B cell (primary cell): ENCODE results near the gene SCAMP1. TPM values are rescaled to one million over a fixed set of nuclear protein-coding genes. Genes with fewer than 3 reads are reported as not detected.

Source experiments
- ATAC-seq: fragments of 200-7000 bp; cut with Tn5 transposase; one replicate; pipeline ENCODE4 v1.10.0; 2021; ENCODE audit warnings: low read depth, mild to moderate bottlenecking, moderate number of reproducible peaks, moderate library complexity
- CTCF ChIA-PET: fragments of 350-600 bp; sonication (Branson Sonifier 250); formaldehyde crosslinking; loops from one replicate; lab custom pipeline; 2021; ENCODE audit warnings: antibody characterized with exemption, inconsistent platforms; lab: Charles Lee
- POLR2A ChIA-PET: fragments of 350-600 bp; sonication (Branson Sonifier 250); formaldehyde crosslinking; loops from one replicate; lab custom pipeline; 2021; ENCODE audit warnings: antibody characterized with exemption; lab: Charles Lee
- DNase-seq: peaks from one replicate; pipeline ENCODE4 v3.0.0; 2013
- H2AFZ ChIP-seq: 2 replicates; pipeline ENCODE4 v1.6.1; 2012; ENCODE audit warnings: mild to moderate bottlenecking, low read depth, low read length; ENCODE audit not compliant: insufficient read depth, poor library complexity, severe bottlenecking
- H3K27ac ChIP-seq, 2 donors: 1 replicate in 1 of 2; 2 replicates in 1 of 2; pipeline ENCODE4 v1.5.1; 2012 to 2013; ENCODE audit warnings: low read length in 2 of 2, mild to moderate bottlenecking in 2 of 2, moderate library complexity in 1 of 2
- H3K27me3 ChIP-seq, 4 experiments: fragments of 200-600 bp in 1 of 4; sonication (generic) in 1 of 4; replicated peaks in 1 of 4; 1 replicate in 2 of 4; 2 replicates in 2 of 4; pipeline versions ENCODE4 v1.6.1 to v1.7.0; 2013 to 2016; ENCODE audit warnings: low read length in 3 of 4, mild to moderate bottlenecking in 2 of 4, mixed read lengths in 1 of 4, moderate library complexity in 1 of 4; ENCODE audit not compliant: insufficient read depth in 4 of 4, control insufficient read depth in 3 of 4; ENCODE audit errors: control extremely low read depth in 1 of 4
- H3K36me3 ChIP-seq, 2 experiments: replicated peaks in 1 of 2; 1 replicate in 1 of 2; 2 replicates in 1 of 2; pipeline versions ENCODE4 v1.6.1 to v1.7.1; 2013; ENCODE audit warnings: low read length in 1 of 2; ENCODE audit not compliant: insufficient read depth in 2 of 2, control insufficient read depth in 1 of 2; ENCODE audit errors: control extremely low read depth in 1 of 2, extremely low read depth in 1 of 2
- H3K4me1 ChIP-seq, 2 donors: fragments of 200-600 bp in 1 of 2; sonication (generic) in 1 of 2; 1 replicate in 1 of 2; 2 replicates in 1 of 2; pipeline versions ENCODE4 v1.5.1 to v1.6.1; 2013 to 2017; ENCODE audit warnings: low read length in 2 of 2; ENCODE audit not compliant: control insufficient read depth in 2 of 2, insufficient read depth in 2 of 2
- H3K4me2 ChIP-seq: replicated peaks from 2 replicates; pipeline ENCODE3; 2012; ENCODE audit warnings: mild to moderate bottlenecking, low read depth, low read length; ENCODE audit not compliant: poor library complexity, severe bottlenecking
- H3K4me3 ChIP-seq, 5 experiments: fragments of 200-600 bp in 1 of 5; sonication (generic) in 1 of 5; 1 replicate in 3 of 5; 2 replicates in 2 of 5; pipeline versions ENCODE4 v1.5.1 to v1.7.0; 2011 to 2016; ENCODE audit warnings: low read length in 4 of 5, mild to moderate bottlenecking in 4 of 5, low read depth in 2 of 5, control low read depth in 1 of 5, moderate library complexity in 1 of 5; ENCODE audit not compliant: insufficient read depth in 1 of 5; ENCODE audit errors: control extremely low read depth in 1 of 5, extremely low read depth in 1 of 5
- H3K79me2 ChIP-seq: fragments of 200-600 bp; sonication (generic); one replicate; pipeline ENCODE4 v1.6.0; 2016; ENCODE audit warnings: low read length; ENCODE audit not compliant: control insufficient read depth, insufficient read depth
- H3K9ac ChIP-seq: fragments of 200-600 bp; sonication (generic); 2 replicates; pipeline ENCODE4 v1.6.1; 2017; ENCODE audit warnings: mild to moderate bottlenecking, low read length, moderate library complexity
- H3K9me3 ChIP-seq, 3 donors: one replicate each; pipeline versions ENCODE4 v1.6.1 to v1.7.1; 2013; ENCODE audit warnings: low read length in 2 of 3; ENCODE audit not compliant: control insufficient read depth in 2 of 3, insufficient read depth in 1 of 3; ENCODE audit errors: control extremely low read depth in 1 of 3
- H4K20me1 ChIP-seq: 2 replicates; pipeline ENCODE4 v1.6.0; 2012; ENCODE audit warnings: mild to moderate bottlenecking, low read length; ENCODE audit not compliant: insufficient read depth, control insufficient read depth, poor library complexity, severe bottlenecking
- H3K27ac Mint-ChIP-seq: one replicate; pipeline ENCODE4 v1.8.0; 2021; ENCODE audit warnings: mixed read lengths
- H3K27me3 Mint-ChIP-seq: one replicate; pipeline ENCODE4 v1.8.0; 2021; ENCODE audit warnings: mixed read lengths
- H3K4me1 Mint-ChIP-seq: one replicate; pipeline ENCODE4 v1.8.0; 2021; ENCODE audit warnings: mixed read lengths
- H3K4me3 Mint-ChIP-seq: one replicate; pipeline ENCODE4 v1.8.0; 2021; ENCODE audit warnings: mixed read lengths
- H3K9me3 Mint-ChIP-seq: one replicate; pipeline ENCODE4 v1.8.0; 2022; ENCODE audit warnings: mixed read lengths; ENCODE audit not compliant: insufficient read depth
- EZH2 ChIP-seq: IDR thresholded peaks from 2 replicates; pipeline ENCODE4 v1.6.1; 2012; ENCODE audit warnings: borderline replicate concordance, low read depth, mild to moderate bottlenecking, moderate library complexity, low read length; ENCODE audit not compliant: insufficient read depth, poor library complexity, severe bottlenecking
- whole genome bisulfite sequencing: methylation state at CpG from one replicate; pipeline ENCODE4 v1.1.5; 2013; ENCODE audit warnings: missing lambda C conversion rate; ENCODE audit not compliant: insufficient coverage; 5-methylcytosine and 5-hydroxymethylcytosine counted together
- intact Hi-C: fragments of 100-400 bp; cut with micrococcal nuclease; formaldehyde crosslinking; loops from one replicate; pipeline ENCODE4 v1.10.0; 2022
- polyA plus RNA-seq: library from polyadenylated mRNA; depleted of rRNA; stranded (reverse); fragments of >200 nt; gene quantifications from 2 replicates; pipeline ENCODE4 v1.2.3, GENCODE V29; 2012
- total RNA-seq, 2 donors: library from RNA; stranded (reverse); fragments of 120-200 nt in 1 of 2; gene quantifications; 1 replicate in 1 of 2; 2 replicates in 1 of 2; pipeline versions ENCODE4 v1.2.3 to v1.2.4, GENCODE V29; 2013 to 2022
- TF ChIP-seq, protein P1 (sequence below): fragments of 200-600 bp; IDR thresholded peaks from one replicate; pipeline ENCODE4 v1.8.0; 2022; ENCODE audit warnings: antibody characterized with exemption, mild to moderate bottlenecking

Gene SCAMP1
- total and polyA plus RNA-seq, 2 donors (not counting 1 experiment from before 2014, with no cell fraction given) = 3.8 to 25.4 TPM

GRCh38 chr5:78404682-78405293 lies 44.4 kb downstream of the SCAMP1 start:
- H3K4me1 Mint-ChIP-seq = peaks cover 43% of the 10 kb centered on the region
- intact Hi-C loops = no loop called here
- ATAC-seq = no peak

More at GRCh38 chr5:78404682-78405293, 44.4 kb downstream of the SCAMP1 start:
- no peak for TF ChIP-seq EZH2
- TF ChIP-seq, protein P1, sequence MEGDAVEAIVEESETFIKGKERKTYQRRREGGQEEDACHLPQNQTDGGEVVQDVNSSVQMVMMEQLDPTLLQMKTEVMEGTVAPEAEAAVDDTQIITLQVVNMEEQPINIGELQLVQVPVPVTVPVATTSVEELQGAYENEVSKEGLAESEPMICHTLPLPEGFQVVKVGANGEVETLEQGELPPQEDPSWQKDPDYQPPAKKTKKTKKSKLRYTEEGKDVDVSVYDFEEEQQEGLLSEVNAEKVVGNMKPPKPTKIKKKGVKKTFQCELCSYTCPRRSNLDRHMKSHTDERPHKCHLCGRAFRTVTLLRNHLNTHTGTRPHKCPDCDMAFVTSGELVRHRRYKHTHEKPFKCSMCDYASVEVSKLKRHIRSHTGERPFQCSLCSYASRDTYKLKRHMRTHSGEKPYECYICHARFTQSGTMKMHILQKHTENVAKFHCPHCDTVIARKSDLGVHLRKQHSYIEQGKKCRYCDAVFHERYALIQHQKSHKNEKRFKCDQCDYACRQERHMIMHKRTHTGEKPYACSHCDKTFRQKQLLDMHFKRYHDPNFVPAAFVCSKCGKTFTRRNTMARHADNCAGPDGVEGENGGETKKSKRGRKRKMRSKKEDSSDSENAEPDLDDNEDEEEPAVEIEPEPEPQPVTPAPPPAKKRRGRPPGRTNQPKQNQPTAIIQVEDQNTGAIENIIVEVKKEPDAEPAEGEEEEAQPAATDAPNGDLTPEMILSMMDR = no peak
- no peak overlapping the region for H3K27ac Mint-ChIP-seq
- no peaks in the 10 kb centered on the region for H3K27me3 Mint-ChIP-seq
- no peaks in the 10 kb centered on the region for H3K9me3 Mint-ChIP-seq
- Histone ChIP-seq H3K79me2 (peaks cover 43% of the 10 kb centered on the region), H3K4me1 (peaks cover 0 to 7% of the 10 kb centered on the region in 2 donors), H3K4me2 (no peak overlapping the region), H3K9me3 (peaks cover 0 to 3% (median 0%) of the 10 kb centered on the region in 3 donors), H2AFZ (no peak overlapping the region), H4K20me1 (peaks cover 23% of the 10 kb centered on the region), H3K27ac (no peak overlapping the region), H3K36me3 (no peaks in the 10 kb centered on the region), H3K4me3 (no peak overlapping the region), H3K9ac (no peak overlapping the region), H3K27me3 (no peaks in the 10 kb centered on the region)
- no CpG with 5 or more reads among the region's 2 CpGs for WGBS
- no peak for DNase-seq
- ChIA-PET POLR2A (no interaction called here), CTCF (no interaction called here)
- no peak overlapping the region for H3K4me3 Mint-ChIP-seq
